Body of pancreas (tissue), 4 donors: Measurements from ENCODE around the gene CD86.

Experiments
- POLR2A ChIP-seq, 3 donors: fragments of 450-650 bp; IDR thresholded peaks; one replicate each; pipeline ENCODE4 v1.6.1; 2016; ENCODE audit warnings: antibody characterized with exemption in 3 of 3, mild to moderate bottlenecking in 2 of 3
- TF ChIP-seq, protein P1 (sequence below), 7 experiments: fragments of 450-650 bp in 4 of 7; fragments of 200-600 bp in 3 of 7; sonication (generic) in 3 of 7; IDR thresholded peaks; one replicate each; pipeline ENCODE4 v1.5.1; 2016 to 2019; ENCODE audit warnings: antibody characterized with exemption in 7 of 7

GRCh38 chr3:122100591-122101463 lies 45.7 kb downstream of the CD86 start:
- TF ChIP-seq, protein P1, sequence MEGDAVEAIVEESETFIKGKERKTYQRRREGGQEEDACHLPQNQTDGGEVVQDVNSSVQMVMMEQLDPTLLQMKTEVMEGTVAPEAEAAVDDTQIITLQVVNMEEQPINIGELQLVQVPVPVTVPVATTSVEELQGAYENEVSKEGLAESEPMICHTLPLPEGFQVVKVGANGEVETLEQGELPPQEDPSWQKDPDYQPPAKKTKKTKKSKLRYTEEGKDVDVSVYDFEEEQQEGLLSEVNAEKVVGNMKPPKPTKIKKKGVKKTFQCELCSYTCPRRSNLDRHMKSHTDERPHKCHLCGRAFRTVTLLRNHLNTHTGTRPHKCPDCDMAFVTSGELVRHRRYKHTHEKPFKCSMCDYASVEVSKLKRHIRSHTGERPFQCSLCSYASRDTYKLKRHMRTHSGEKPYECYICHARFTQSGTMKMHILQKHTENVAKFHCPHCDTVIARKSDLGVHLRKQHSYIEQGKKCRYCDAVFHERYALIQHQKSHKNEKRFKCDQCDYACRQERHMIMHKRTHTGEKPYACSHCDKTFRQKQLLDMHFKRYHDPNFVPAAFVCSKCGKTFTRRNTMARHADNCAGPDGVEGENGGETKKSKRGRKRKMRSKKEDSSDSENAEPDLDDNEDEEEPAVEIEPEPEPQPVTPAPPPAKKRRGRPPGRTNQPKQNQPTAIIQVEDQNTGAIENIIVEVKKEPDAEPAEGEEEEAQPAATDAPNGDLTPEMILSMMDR (IDR thresholded peaks at IDR 0.05), result no peak
- TF ChIP-seq POLR2A (IDR thresholded peaks at IDR 0.05), result no peak
